Measurements from ENCODE around the gene TMEM138.

- TF ChIP-seq CTCF (IDR thresholded peaks at IDR 0.05) (no peak), POLR2A (IDR thresholded peaks at IDR 0.05) (no peak)
Observed at GRCh38 chr11:61352038-61352437, 10.1 kb upstream of the TMEM138 start.
